Measurements from ENCODE around the gene FLNC. TPM values are rescaled to one million over a fixed set of nuclear protein-coding genes. Genes with fewer than 3 reads are reported as not detected.

FLNC gene
- total RNA-seq, 1 donor from 2014 or later: 31.9 TPM

- DNase-seq (ENCODE audit: extremely low spot score in 2 of 2): no peak
- Histone ChIP-seq H3K27ac (no peak overlapping the region), H3K36me3 (no peaks in the 10 kb centered on the region), H3K27me3 (no peaks in the 10 kb centered on the region), H3K4me3 (no peak overlapping the region), H3K9me3 (no peaks in the 10 kb centered on the region), H3K4me1 (no peaks in the 10 kb centered on the region)
- intact Hi-C loops (cut with DNase I): loop anchor here (10.0 kb wide), 1 partner anchor 262 kb away; no protein-coding TSS in a partner anchor
- no peak for TF ChIP-seq POLR2AphosphoS5 (IDR thresholded peaks at IDR 0.05; ENCODE audit: insufficient read depth in 1 of 2, low read depth in 1 of 2)
- no peak for TF ChIP-seq CTCF (IDR thresholded peaks at IDR 0.05)
- TF ChIP-seq POLR2A (IDR thresholded peaks at IDR 0.05): no peak
Observed at GRCh38 chr7:128876586-128876977, 46.4 kb downstream of the FLNC start.

- intact Hi-C loops (cut with DNase I): loop anchor here (10.0 kb wide), 1 partner anchor 262 kb away; no protein-coding TSS in a partner anchor
- H3K4me1 ChIP-seq: no peaks in the 10 kb centered on the region
- TF ChIP-seq CTCF (IDR thresholded peaks at IDR 0.05): no peak
- H3K27ac ChIP-seq: no peak overlapping the region
- H3K36me3 ChIP-seq: no peaks in the 10 kb centered on the region
- no peak for DNase-seq (ENCODE audit: extremely low spot score in 2 of 2)
- H3K4me3 ChIP-seq: no peak overlapping the region
- H3K9me3 ChIP-seq: no peaks in the 10 kb centered on the region
- no peaks in the 10 kb centered on the region for H3K27me3 ChIP-seq
Observed at GRCh38 chr7:128876978-128877755, 47.0 kb downstream of the FLNC start.

- no peaks in the 10 kb centered on the region for H3K9me3 ChIP-seq
- no peak overlapping the region for H3K27ac ChIP-seq
- intact Hi-C loops (cut with DNase I): loop anchor here (10.0 kb wide), 1 partner anchor 263 kb away; no protein-coding TSS in a partner anchor
- no peaks in the 10 kb centered on the region for H3K4me1 ChIP-seq
- H3K27me3 ChIP-seq: no peaks in the 10 kb centered on the region
- no peak for DNase-seq (ENCODE audit: extremely low spot score in 2 of 2)
- no peaks in the 10 kb centered on the region for H3K36me3 ChIP-seq
- H3K4me3 ChIP-seq: no peak overlapping the region
- no peak for TF ChIP-seq POLR2A (IDR thresholded peaks at IDR 0.05)
- TF ChIP-seq CTCF (IDR thresholded peaks at IDR 0.05): no peak
- no peak for TF ChIP-seq POLR2AphosphoS5 (IDR thresholded peaks at IDR 0.05; ENCODE audit: insufficient read depth in 1 of 2, low read depth in 1 of 2)
Observed at GRCh38 chr7:128877756-128878120, 47.5 kb downstream of the FLNC start.

- Histone ChIP-seq H3K36me3 (no peaks in the 10 kb centered on the region), H3K4me1 (no peaks in the 10 kb centered on the region), H3K27me3 (no peaks in the 10 kb centered on the region), H3K27ac (no peak overlapping the region), H3K9me3 (no peaks in the 10 kb centered on the region), H3K4me3 (no peak overlapping the region)
- intact Hi-C loops (cut with DNase I): loop anchor here (10.0 kb wide), 1 partner anchor 264 kb away; no protein-coding TSS in a partner anchor
- TF ChIP-seq CTCF (IDR thresholded peaks at IDR 0.05) (no peak), POLR2A (IDR thresholded peaks at IDR 0.05) (no peak), POLR2AphosphoS5 (IDR thresholded peaks at IDR 0.05; ENCODE audit: insufficient read depth in 1 of 2, low read depth in 1 of 2) (no peak)
- no peak for DNase-seq (ENCODE audit: extremely low spot score in 2 of 2)
Observed at GRCh38 chr7:128878226-128879105, 48.3 kb downstream of the FLNC start.
